Measurements from ENCODE around the gene PLSCR3. TPM values are rescaled to one million over a fixed set of nuclear protein-coding genes. Genes with fewer than 3 reads are reported as not detected.

Gene PLSCR3
- total RNA-seq, 1 experiment from 2014 or later = 42.7 TPM

- TF ChIP-seq KAT7 (CRISPR knock-in tag; IDR thresholded peaks at IDR 0.05; ENCODE audit: borderline replicate concordance) (no peak), ATF2 (CRISPR knock-in tag; IDR thresholded peaks at IDR 0.05; ENCODE audit: borderline replicate concordance, low read depth) (no peak), CDX4 (CRISPR knock-in tag; IDR thresholded peaks at IDR 0.05; ENCODE audit: borderline replicate concordance) (no peak), TEAD1 (CRISPR knock-in tag; IDR thresholded peaks at IDR 0.05) (no peak; the same call in 1 of the 2 replicates), ZNF532 (CRISPR knock-in tag; IDR thresholded peaks at IDR 0.05; ENCODE audit: borderline replicate concordance) (no peak), ATF1 (CRISPR knock-in tag; IDR thresholded peaks at IDR 0.05) (no peak), GABPB1 (CRISPR knock-in tag; IDR thresholded peaks at IDR 0.05) (no peak), NR2C2 (CRISPR knock-in tag; IDR thresholded peaks at IDR 0.05) (no peak), HMGA2 (CRISPR knock-in tag; IDR thresholded peaks at IDR 0.05) (no peak), SMAD3 (CRISPR knock-in tag; IDR thresholded peaks at IDR 0.05; ENCODE audit: borderline replicate concordance) (no peak), ZNF281 (CRISPR knock-in tag; IDR thresholded peaks at IDR 0.05) (no peak), TP53 (CRISPR knock-in tag; IDR thresholded peaks at IDR 0.05) (no peak), SOX15 (CRISPR knock-in tag; IDR thresholded peaks at IDR 0.05) (no peak), ZSCAN18 (CRISPR knock-in tag; IDR thresholded peaks at IDR 0.05) (no peak), ERG (CRISPR knock-in tag; IDR thresholded peaks at IDR 0.05) (no peak), MAX (CRISPR knock-in tag; IDR thresholded peaks at IDR 0.05) (peak; percentile 82), NFYB (CRISPR knock-in tag; conservative IDR thresholded peaks at IDR 0.05; ENCODE audit: low read depth) (no peak), ZNF423 (CRISPR knock-in tag; IDR thresholded peaks at IDR 0.05) (no peak), PRRX2 (CRISPR knock-in tag; IDR thresholded peaks at IDR 0.05) (no peak), JAZF1 (CRISPR knock-in tag; IDR thresholded peaks at IDR 0.05) (no peak), PREB (CRISPR knock-in tag; IDR thresholded peaks at IDR 0.05; ENCODE audit: borderline replicate concordance) (no peak), FOXK1 (CRISPR knock-in tag; IDR thresholded peaks at IDR 0.05) (no peak), TCF7 (CRISPR knock-in tag; IDR thresholded peaks at IDR 0.05; ENCODE audit: low read depth) (no peak), ZNF121 (CRISPR knock-in tag; IDR thresholded peaks at IDR 0.05) (no peak), SP1 (CRISPR knock-in tag; conservative IDR thresholded peaks at IDR 0.05) (peak; percentile 53), TEAD4 (CRISPR knock-in tag; IDR thresholded peaks at IDR 0.05) (no peak), FOXP1 (CRISPR knock-in tag; IDR thresholded peaks at IDR 0.05; ENCODE audit: borderline replicate concordance) (peak; percentile 48; the same call in 1 of the 2 replicates)
Observed at GRCh38 chr17:7440113-7440833, 45.9 kb upstream of the PLSCR3 start (continued).

Measured in WTC11 (cell line).